H1 (cell line): ENCODE measurements around the gene CCDC88C. TPM values are rescaled to one million over a fixed set of nuclear protein-coding genes. Genes with fewer than 3 reads are reported as not detected.

ENCODE experiments used
- CTCF ChIA-PET: fragments of 300-600 bp; sonication (Branson Sonifier 250); formaldehyde crosslinking; loops from one replicate; lab custom pipeline; 2021; ENCODE audit not compliant: partially characterized antibody; lab: Charles Lee
- POLR2A ChIA-PET: fragments of 300-600 bp; sonication (Branson Sonifier 250); formaldehyde crosslinking; loops from one replicate; lab custom pipeline; 2021; ENCODE audit warnings: inconsistent platforms; ENCODE audit not compliant: partially characterized antibody; lab: Charles Lee
- DNase-seq, 2 experiments: peaks; one replicate each; pipeline versions ENCODE4 v3.0.0 to v3.0.0-alpha.2; 2010 to 2022; ENCODE audit warnings: low spot score in 2 of 2, low read depth in 1 of 2, mixed read lengths in 1 of 2
- FAIRE-seq: peaks from 2 replicates; lab custom pipeline; 2011; peaks lifted over from hg19 to GRCh38; lab: Jason Lieb, UNC
- H2AFZ ChIP-seq: 2 replicates; pipeline ENCODE4 v1.8.1; 2012; ENCODE audit warnings: low read length, inconsistent platforms
- H2AK5ac ChIP-seq: 2 replicates; pipeline ENCODE4 v1.6.1; 2013; ENCODE audit warnings: low read depth, low read length
- H2BK120ac ChIP-seq: replicated peaks from 2 replicates; pipeline ENCODE3; 2013; ENCODE audit warnings: low read depth, low read length, inconsistent platforms
- H2BK12ac ChIP-seq: 2 replicates; pipeline ENCODE4 v1.6.1; 2013; ENCODE audit warnings: low read depth, low read length
- H2BK15ac ChIP-seq: 2 replicates; pipeline ENCODE4 v1.6.1; 2013; ENCODE audit warnings: low read length
- H2BK20ac ChIP-seq: 2 replicates; pipeline ENCODE4 v1.6.1; 2013; ENCODE audit warnings: low read length
- H2BK5ac ChIP-seq: 2 replicates; pipeline ENCODE4 v1.6.1; 2013; ENCODE audit warnings: low read depth, low read length
- H3K14ac ChIP-seq: 2 replicates; pipeline ENCODE4 v1.6.1; 2013; ENCODE audit warnings: inconsistent platforms; ENCODE audit not compliant: insufficient read length
- H3K18ac ChIP-seq: 2 replicates; pipeline ENCODE4 v1.6.1; 2013; ENCODE audit warnings: low read length; ENCODE audit errors: extremely low read depth
- H3K23ac ChIP-seq: 2 replicates; pipeline ENCODE4 v1.6.1; 2013; ENCODE audit warnings: inconsistent platforms; ENCODE audit not compliant: insufficient read length
- H3K23me2 ChIP-seq: 2 replicates; pipeline ENCODE4 v1.6.1; 2013; ENCODE audit warnings: low read depth, low read length
- H3K27ac ChIP-seq: 2 replicates; pipeline ENCODE4 v1.6.1; 2011; ENCODE audit warnings: low read depth, low read length, inconsistent platforms
- H3K27me3 ChIP-seq, 4 experiments: replicated peaks in 1 of 4; 1 replicate in 1 of 4; 2 replicates in 3 of 4; pipeline versions ENCODE4 v1.6.1 to v1.8.1; 2011 to 2013; ENCODE audit warnings: low read length in 3 of 4, mild to moderate bottlenecking in 3 of 4, inconsistent platforms in 2 of 4, mixed read lengths in 2 of 4, moderate library complexity in 1 of 4; ENCODE audit not compliant: control insufficient read depth in 3 of 4, insufficient read depth in 3 of 4; ENCODE audit errors: extremely low read depth in 1 of 4
- H3K36me3 ChIP-seq, 4 experiments: 2 replicates each; pipeline versions ENCODE4 v1.6.1 to v1.8.1; 2011 to 2013; ENCODE audit warnings: mild to moderate bottlenecking in 4 of 4, low read length in 3 of 4, moderate library complexity in 2 of 4, control low read depth in 1 of 4, inconsistent platforms in 1 of 4; ENCODE audit not compliant: insufficient read depth in 4 of 4, control insufficient read depth in 2 of 4
- H3K4ac ChIP-seq: replicated peaks from 2 replicates; pipeline ENCODE3; 2013; ENCODE audit warnings: low read length, low read depth, mixed read lengths, inconsistent platforms; ENCODE audit not compliant: insufficient read length
- H3K4me1 ChIP-seq, 4 experiments: replicated peaks in 1 of 4; 1 replicate in 1 of 4; 2 replicates in 3 of 4; pipeline versions ENCODE4 v1.6.1 to v1.8.1; 2011 to 2013; ENCODE audit warnings: low read length in 3 of 4, inconsistent platforms in 2 of 4, mixed read lengths in 1 of 4; ENCODE audit not compliant: insufficient read depth in 4 of 4, control insufficient read depth in 3 of 4
- H3K4me2 ChIP-seq, 2 experiments: 2 replicates each; pipeline versions ENCODE4 v1.6.1 to v1.8.1; 2011 to 2013; ENCODE audit warnings: low read depth in 2 of 2, low read length in 2 of 2, control low read depth in 1 of 2, inconsistent platforms in 1 of 2, mild to moderate bottlenecking in 1 of 2; ENCODE audit not compliant: insufficient read depth in 1 of 2
- H3K4me3 ChIP-seq, 4 experiments: fragments of 200-600, 300-600 bp in 1 of 4; sonication (generic), shearing (Covaris generic), sonication (Bioruptor Twin) in 1 of 4; 2 replicates each; pipeline versions ENCODE4 v1.5.1 to v1.8.1; 2011 to 2016; ENCODE audit warnings: low read length in 4 of 4, low read depth in 3 of 4, control low read depth in 2 of 4, inconsistent platforms in 2 of 4, mild to moderate bottlenecking in 2 of 4, mixed read lengths in 1 of 4, moderate library complexity in 1 of 4; ENCODE audit not compliant: insufficient read depth in 2 of 4; ENCODE audit errors: extremely low read depth in 1 of 4
- H3K56ac ChIP-seq: replicated peaks from 2 replicates; pipeline ENCODE3; 2013; ENCODE audit warnings: low read depth, mild to moderate bottlenecking, mixed read lengths, low read length, inconsistent platforms; ENCODE audit not compliant: insufficient read length
- H3K79me1 ChIP-seq: 2 replicates; pipeline ENCODE4 v1.6.1; 2013; ENCODE audit warnings: low read depth, low read length, control low read depth
- H3K79me2 ChIP-seq, 2 experiments: 2 replicates each; pipeline versions ENCODE4 v1.6.1 to v1.8.1; 2012 to 2013; ENCODE audit warnings: low read length in 2 of 2, mild to moderate bottlenecking in 2 of 2, inconsistent platforms in 1 of 2; ENCODE audit not compliant: insufficient read depth in 2 of 2, control insufficient read depth in 1 of 2
- H3K9ac ChIP-seq, 4 experiments: replicated peaks in 1 of 4; 1 replicate in 1 of 4; 2 replicates in 3 of 4; pipeline versions ENCODE4 v1.6.1 to v1.8.1; 2011 to 2013; ENCODE audit warnings: low read depth in 3 of 4, low read length in 3 of 4, control low read depth in 2 of 4, mild to moderate bottlenecking in 2 of 4, moderate library complexity in 2 of 4, inconsistent platforms in 1 of 4; ENCODE audit errors: extremely low read depth in 1 of 4
- H3K9me3 ChIP-seq, 2 experiments: 2 replicates each; pipeline versions ENCODE4 v1.6.1 to v1.8.1; 2012 to 2013; ENCODE audit warnings: mild to moderate bottlenecking in 2 of 2, moderate library complexity in 2 of 2, control low read depth in 1 of 2, inconsistent platforms in 1 of 2, low read depth in 1 of 2, low read length in 1 of 2, mixed read lengths in 1 of 2; ENCODE audit not compliant: insufficient read depth in 2 of 2
- H4K20me1 ChIP-seq, 2 experiments: replicated peaks in 1 of 2; 2 replicates each; pipeline versions ENCODE3 to v1.8.1; 2011 to 2013; ENCODE audit warnings: inconsistent platforms in 2 of 2, low read length in 2 of 2, mild to moderate bottlenecking in 1 of 2; ENCODE audit not compliant: insufficient read depth in 2 of 2, control insufficient read depth in 1 of 2
- H4K5ac ChIP-seq: 2 replicates; pipeline ENCODE4 v1.6.1; 2013; ENCODE audit warnings: low read length, low read depth, mixed read lengths, inconsistent platforms; ENCODE audit not compliant: insufficient read length
- H4K8ac ChIP-seq: 2 replicates; pipeline ENCODE4 v1.8.0; 2013; ENCODE audit warnings: mild to moderate bottlenecking, moderate library complexity, low read length, inconsistent platforms; ENCODE audit not compliant: insufficient read depth; ENCODE audit errors: extremely low read depth
- H4K91ac ChIP-seq: replicated peaks from 2 replicates; pipeline ENCODE3; 2013; ENCODE audit warnings: low read length, mixed read lengths, inconsistent platforms; ENCODE audit not compliant: insufficient read length
- ASH2L ChIP-seq: fragments of 200-600, 300-600 bp; sonication (generic); IDR thresholded peaks from one replicate; pipeline ENCODE4 v1.7.1; 2017; ENCODE audit warnings: low read length
- CBX8 ChIP-seq: fragments of 300-800, 300-1000 bp; sonication (generic); IDR thresholded peaks from 2 replicates; pipeline ENCODE4 v1.7.1; 2016; ENCODE audit warnings: low read depth, low read length, borderline replicate concordance
- EGR1 ChIP-seq: IDR thresholded peaks from 2 replicates; pipeline ENCODE4 v1.6.1; 2011; ENCODE audit warnings: low read depth, low read length, borderline replicate concordance
- FOSL1 ChIP-seq: IDR thresholded peaks from 2 replicates; pipeline ENCODE4 v1.6.1; 2011; ENCODE audit warnings: mild to moderate bottlenecking, low read depth, low read length, moderate library complexity; ENCODE audit not compliant: insufficient read depth
- GTF2F1 ChIP-seq: IDR thresholded peaks from 2 replicates; pipeline ENCODE4 v1.6.1; 2012; ENCODE audit warnings: low read depth, low read length, improper control_type of control experiment, borderline replicate concordance
- MAX ChIP-seq: IDR thresholded peaks from 2 replicates; pipeline ENCODE4 v1.6.1; 2012; ENCODE audit warnings: inconsistent platforms
- NRF1 ChIP-seq: IDR thresholded peaks from 2 replicates; pipeline ENCODE4 v1.6.1; 2011; ENCODE audit warnings: mild to moderate bottlenecking, low read depth, low read length, improper control_type of control experiment
- SAP30 ChIP-seq: fragments of 300-600 bp; sonication (generic); IDR thresholded peaks from 2 replicates; pipeline ENCODE4 v1.7.1; 2012; ENCODE audit warnings: low read length, moderate library complexity, mild to moderate bottlenecking, inconsistent platforms; ENCODE audit not compliant: insufficient read depth, insufficient replicate concordance
- SP2 ChIP-seq: IDR thresholded peaks from 2 replicates; pipeline ENCODE4 v1.6.1; 2012; ENCODE audit warnings: mild to moderate bottlenecking, low read length, inconsistent platforms
- TCF12 ChIP-seq: IDR thresholded peaks from 2 replicates; pipeline ENCODE4 v1.6.1; 2011; ENCODE audit warnings: low read depth, mild to moderate bottlenecking, low read length
- YY1 ChIP-seq: IDR thresholded peaks from 2 replicates; pipeline ENCODE4 v1.6.1; 2011; ENCODE audit warnings: low read depth, mild to moderate bottlenecking, low read length
- WGBS, 2 experiments: shearing (Covaris generic) in 1 of 2; methylation state at CpG; one replicate each; pipeline versions ENCODE4 v1.1.6 to v1.1.7; 2013 to 2015; ENCODE audit warnings: low lambda C conversion rate in 2 of 2, mixed read lengths in 2 of 2, inconsistent platforms in 1 of 2, low coverage in 1 of 2, missing lambda C conversion rate in 1 of 2; ENCODE audit not compliant: insufficient replicate concordance in 2 of 2, insufficient coverage in 1 of 2, insufficient read length in 1 of 2; ENCODE audit errors: extremely low coverage in 1 of 2, missing lambda C conversion rate in 1 of 2; 5-methylcytosine and 5-hydroxymethylcytosine counted together
- polyA plus RNA-seq, 7 experiments: library from polyadenylated mRNA; depleted of rRNA in 3 of 7; stranded (reverse) in 5 of 7; unstranded in 2 of 7; fragments of >200 nt in 5 of 7; fragments of 200-250 nt in 2 of 7; gene quantifications; 1 replicate in 5 of 7; 2 replicates in 1 of 7; 4 replicates in 1 of 7; pipeline versions ENCODE4 v1.2.1 to v1.2.3, GENCODE V29; 2011 to 2013; ENCODE audit warnings: missing spikeins in 2 of 7, mixed read lengths in 2 of 7
- total RNA-seq: library from RNA; stranded (reverse); fragmentation: NEBNext Ultra II Directional; extraction: Animal tissue kit (Norgen Biotek cat#: 25700); gene quantifications from 2 replicates; pipeline ENCODE4 v1.2.1, GENCODE V29; 2021
- TF ChIP-seq, protein P1 (sequence below): IDR thresholded peaks from 2 replicates; pipeline ENCODE4 v1.6.1; 2011; ENCODE audit warnings: low read depth, mild to moderate bottlenecking, low read length; ENCODE audit not compliant: insufficient read depth

The CCDC88C gene
- total and polyA plus RNA-seq, 2 of the 8 experiments (the other 6 are each of a cell fraction or from before 2014, with no cell fraction given) = 10.3 to 57.7 TPM

- Histone ChIP-seq H2AFZ (no peak overlapping the region), H4K8ac (no peak overlapping the region; the same call in 1 of the 2 replicates), H3K56ac (no peak overlapping the region), H3K27me3 (no peaks in the 10 kb centered on the region), H3K36me3 (peaks cover 22 to 75% (median 50%) of the 10 kb centered on the region in 4 experiments), H3K9me3 (no peaks in the 10 kb centered on the region), H3K23ac (no peak overlapping the region), H2BK15ac (no peak overlapping the region), H2BK5ac (no peak overlapping the region), H3K23me2 (no peaks in the 10 kb centered on the region; the same call in 1 of the 2 replicates), H2BK12ac (no peak overlapping the region), H3K9ac (no peak overlapping the region), H2AK5ac (no peak overlapping the region), H4K91ac (no peak overlapping the region), H3K14ac (no peak overlapping the region), H3K4me2 (no peak overlapping the region), H4K5ac (no peak overlapping the region), H2BK120ac (no peak overlapping the region), H4K20me1 (peaks cover 3% of the 10 kb centered on the region in 2 experiments), H2BK20ac (no peak overlapping the region), H3K4me1 (no peaks in the 10 kb centered on the region), H3K4ac (no peak overlapping the region), H3K18ac (no peak overlapping the region), H3K27ac (no peak overlapping the region; the same call in 1 of the 2 replicates), H3K4me3 (no peak overlapping the region), H3K79me2 (no peaks in the 10 kb centered on the region), H3K79me1 (no peaks in the 10 kb centered on the region)
- WGBS, 2 experiments = 89% methylated on average over 5 of the region's 5 CpGs; no CpG with 5 or more reads in 1 of the 2 experiments
- TF ChIP-seq YY1 = no peak
- no peak for TF ChIP-seq FOSL1
- TF ChIP-seq GTF2F1 = no peak
- TF ChIP-seq, protein P1, sequence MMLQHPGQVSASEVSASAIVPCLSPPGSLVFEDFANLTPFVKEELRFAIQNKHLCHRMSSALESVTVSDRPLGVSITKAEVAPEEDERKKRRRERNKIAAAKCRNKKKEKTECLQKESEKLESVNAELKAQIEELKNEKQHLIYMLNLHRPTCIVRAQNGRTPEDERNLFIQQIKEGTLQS = no peak
- TF ChIP-seq ASH2L = no peak
- no peak for TF ChIP-seq TCF12
- no peak for TF ChIP-seq CBX8
- TF ChIP-seq SP2 = no peak
- no peak for TF ChIP-seq EGR1
- TF ChIP-seq NRF1 = no peak
- TF ChIP-seq MAX = no peak
- no peak for TF ChIP-seq SAP30
- CTCF ChIA-PET = interaction anchor here (0.7 kb wide), 1 partner anchor 68 kb away, joined by 3 read pairs; no protein-coding TSS in a partner anchor
- POLR2A ChIA-PET = no interaction called here
- FAIRE-seq (no peak), DNase-seq (no peak)
Observed at GRCh38 chr14:91458612-91459011, 41.0 kb upstream of the CCDC88C start.
